K562 (cell line): Measurements from ENCODE around the gene PPP1R37. TPM values are rescaled to one million over a fixed set of nuclear protein-coding genes. Genes with fewer than 3 reads are reported as not detected.

Source experiments
- BCLAF1 ChIP-seq, 2 experiments: fragments of 450-650 bp in 1 of 2; IDR thresholded peaks; 2 replicates each; pipeline ENCODE4 v1.6.1; 2011 to 2017; ENCODE audit warnings: low read depth in 2 of 2, antibody characterized with exemption in 1 of 2, borderline replicate concordance in 1 of 2, low read length in 1 of 2, mild to moderate bottlenecking in 1 of 2, mixed read lengths in 1 of 2; ENCODE audit not compliant: control insufficient read depth in 1 of 2
- CBX1 ChIP-seq: sonication (generic); IDR thresholded peaks from 2 replicates; pipeline ENCODE4 v1.6.1; 2016; ENCODE audit warnings: antibody characterized with exemption, low read depth, mild to moderate bottlenecking
- CREM ChIP-seq: IDR thresholded peaks from 2 replicates; pipeline ENCODE4 v1.6.1; 2014; ENCODE audit warnings: antibody characterized with exemption, low read depth
- DEAF1 ChIP-seq: fragments of 450-650 bp; formaldehyde crosslinking; IDR thresholded peaks from 2 replicates; pipeline ENCODE4 v1.4.0; 2020; ENCODE audit warnings: mild to moderate bottlenecking, moderate library complexity
- GTF2E2 ChIP-seq: fragments of 200-800 bp; sonication (Bioruptor generic); IDR thresholded peaks from 2 replicates; pipeline ENCODE4 v1.6.1; 2016; ENCODE audit warnings: missing genetic modification characterization, missing compliant biosample characterization
- HINFP ChIP-seq: fragments of 450-650 bp; conservative IDR thresholded peaks from 2 replicates; pipeline ENCODE4 v1.6.1; 2016; ENCODE audit warnings: missing genetic modification characterization, low read depth, mild to moderate bottlenecking, control low read depth, missing compliant biosample characterization
- HNRNPLL ChIP-seq: fragments of 200-400 bp; formaldehyde crosslinking; IDR thresholded peaks from 2 replicates; pipeline ENCODE4 v1.6.1; 2017; ENCODE audit warnings: low read length, low read depth, mild to moderate bottlenecking; ENCODE audit not compliant: poor library complexity, severe bottlenecking
- KDM5B ChIP-seq: fragments of 200-600 bp; sonication (generic); IDR thresholded peaks from 2 replicates; pipeline ENCODE4 v1.6.1; 2012; ENCODE audit warnings: low read depth, mild to moderate bottlenecking, moderate library complexity, low read length, control low read depth, inconsistent platforms; ENCODE audit not compliant: insufficient replicate concordance
- MAFF ChIP-seq: IDR thresholded peaks from 2 replicates; pipeline ENCODE4 v1.6.1; 2012; ENCODE audit warnings: low read length, improper control_type of control experiment
- MEF2A ChIP-seq: IDR thresholded peaks from 2 replicates; pipeline ENCODE4 v1.6.1; 2011; ENCODE audit warnings: low read depth, mild to moderate bottlenecking, low read length, moderate library complexity; ENCODE audit not compliant: control insufficient read depth
- PTTG1 ChIP-seq: fragments of 450-650 bp; IDR thresholded peaks from 2 replicates; pipeline ENCODE4 v1.6.1; 2016; ENCODE audit warnings: low read depth, mild to moderate bottlenecking, missing genetic modification characterization, missing compliant biosample characterization
- PYGO2 ChIP-seq: fragments of 450-650 bp; IDR thresholded peaks from 2 replicates; pipeline ENCODE4 v1.6.1; 2016; ENCODE audit warnings: mild to moderate bottlenecking, missing genetic modification characterization, moderate library complexity, missing compliant biosample characterization
- SIN3A ChIP-seq, 2 experiments: fragments of 150-350 bp in 1 of 2; IDR thresholded peaks; 2 replicates each; pipeline ENCODE4 v1.6.1; 2011 to 2016; ENCODE audit warnings: borderline replicate concordance in 2 of 2, low read depth in 2 of 2, low read length in 2 of 2, mild to moderate bottlenecking in 2 of 2, moderate library complexity in 2 of 2; ENCODE audit not compliant: control insufficient read depth in 1 of 2
- SMARCE1 ChIP-seq: fragments of 450-650 bp; IDR thresholded peaks from 2 replicates; pipeline ENCODE4 v1.7.1; 2016; ENCODE audit warnings: mild to moderate bottlenecking
- THRB ChIP-seq: fragments of 450-650 bp; formaldehyde crosslinking; conservative IDR thresholded peaks from 2 replicates; pipeline ENCODE4 v1.4.0; 2022; ENCODE audit warnings: mild to moderate bottlenecking, missing genetic modification characterization
- ZNF143 ChIP-seq: sonication (generic); formaldehyde crosslinking; IDR thresholded peaks from 2 replicates; pipeline ENCODE4 v1.9.0; 2022; ENCODE audit warnings: mild to moderate bottlenecking, missing genetic modification reagents
- ZNF239 ChIP-seq: fragments of 250-450 bp; sonication (Bioruptor Pico); IDR thresholded peaks from 2 replicates; pipeline ENCODE4 v1.4.0; 2020; ENCODE audit warnings: mild to moderate bottlenecking
- polyA plus RNA-seq, 8 experiments: library from polyadenylated mRNA; depleted of rRNA in 4 of 8; stranded (reverse) in 5 of 8; unstranded in 3 of 8; fragments of >200 nt; fragmentation: Nextera tagmentation in 2 of 8; fragmentation: Illumina TruSeq in 1 of 8; extraction: Ambion mirVana in 2 of 8; extraction: Trizol in 1 of 8; gene quantifications; 2 replicates each; pipeline versions ENCODE4 v1.2.1 to v1.2.3, GENCODE V29; 2011 to 2014; ENCODE audit warnings: inconsistent platforms in 1 of 8, missing spikeins in 1 of 8
- total RNA-seq, 7 experiments: library from RNA; depleted of rRNA in 6 of 7; stranded (reverse); fragments of >200 nt in 6 of 7; fragmentation: Illumina TruSeq in 2 of 7; extraction: Trizol in 2 of 7; gene quantifications; 2 replicates each; pipeline versions ENCODE4 v1.2.1 to v1.2.3, GENCODE V29; 2011 to 2021; ENCODE audit warnings: low replicate concordance in 1 of 7

Gene PPP1R37
- total and polyA plus RNA-seq, 9 of the 15 experiments (the other 6 are each of a cell fraction or from before 2014, with no cell fraction given): 0.04 to 20.3 (median 7.3) TPM

- no peak for TF ChIP-seq HNRNPLL
- TF ChIP-seq THRB: no peak
- no peak for TF ChIP-seq PTTG1 (tag)
- peak; percentile 80 to 91; a peak in 2 of 4 replicates for TF ChIP-seq SIN3A (IDR thresholded peaks at IDR 0.05; ENCODE audit: borderline replicate concordance in 2 of 2, control insufficient read depth in 1 of 2, low read depth in 2 of 2, low read length in 2 of 2)
- TF ChIP-seq KDM5B: peak; percentile 77
- TF ChIP-seq MAFF: no peak
- TF ChIP-seq CREM: peak; percentile 64
- TF ChIP-seq DEAF1 (CRISPR knock-in tag): no peak
- TF ChIP-seq CBX1: peak; percentile 63; the same call in 1 of the 2 replicates
- peak; percentile 45; the same call in 1 of the 2 replicates for TF ChIP-seq MEF2A
- TF ChIP-seq ZNF239: peak; percentile 30; the same call in 1 of the 2 replicates
- TF ChIP-seq SMARCE1: no peak
- peak; percentile 97 for TF ChIP-seq GTF2E2 (tag)
- TF ChIP-seq PYGO2 (tag): no peak
- no peak for TF ChIP-seq HINFP (tag)
- TF ChIP-seq BCLAF1 (IDR thresholded peaks at IDR 0.05; ENCODE audit: borderline replicate concordance in 1 of 2, control insufficient read depth in 1 of 2, low read depth in 2 of 2, low read length in 1 of 2): peak in 1 of 2 experiments; percentile 94; a peak in 2 of 4 replicates
- peak; percentile 62; the same call in 1 of the 2 replicates for TF ChIP-seq ZNF143 (CRISPR knock-in tag)
Observed at GRCh38 chr19:45079063-45079910, 13.7 kb upstream of the PPP1R37 start, which contains the start of gene GEMIN7 (continued).
